ENCODE data around the gene BTG2. TPM values are rescaled to one million over a fixed set of nuclear protein-coding genes. Genes with fewer than 3 reads are reported as not detected.

The BTG2 gene
- total and polyA plus RNA-seq, 2 experiments from 2014 or later: 5.0 to 7.5 TPM

DNA sequence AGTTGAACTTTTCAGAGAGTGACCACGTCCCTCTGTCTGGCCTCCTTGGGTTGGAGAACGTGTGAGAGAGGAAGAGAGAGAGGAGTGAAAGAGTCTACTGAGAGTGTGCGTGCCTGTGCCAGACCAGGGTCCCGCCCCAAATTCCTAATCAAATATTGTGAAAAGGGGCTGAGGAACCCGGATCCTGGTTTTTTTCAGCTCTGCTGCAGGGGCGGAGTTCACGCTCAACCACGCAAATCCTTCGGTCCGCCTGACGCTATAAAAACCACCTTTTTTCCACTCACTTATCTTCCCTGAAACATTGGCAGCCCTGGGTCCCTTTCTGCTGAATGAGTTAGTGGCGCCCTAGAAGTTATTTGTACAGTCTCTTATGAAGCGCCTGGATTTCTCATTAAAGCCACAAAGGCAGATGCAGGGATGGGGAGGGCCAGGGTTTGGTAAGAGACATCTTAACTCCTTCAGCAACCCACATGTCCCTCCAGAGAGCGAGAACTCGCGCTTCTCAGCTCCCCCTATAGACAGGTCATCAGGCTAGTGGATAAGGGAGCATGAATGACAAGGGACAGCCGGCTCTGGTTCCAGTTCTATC, 45.8 kb downstream of the BTG2 start, which contains the start of gene FMOD:
Gene FMOD, minus strand, starts transcription at position 86 of the 589 bp plus-strand sequence. CDS start 2,852 bp downstream, outside the sequence.
- 6 to 7% methylated on average over 17 of the region's 17 CpGs for WGBS, 2 experiments (ENCODE audit: low coverage in 1 of 2, low lambda C conversion rate in 2 of 2, missing lambda C conversion rate in 2 of 2)
- H3K4me2 ChIP-seq (ENCODE audit: unreplicated experiment): peak within 1 kb of the TSS; percentile 67
- peak; percentile 74 for DNase-seq

DNA sequence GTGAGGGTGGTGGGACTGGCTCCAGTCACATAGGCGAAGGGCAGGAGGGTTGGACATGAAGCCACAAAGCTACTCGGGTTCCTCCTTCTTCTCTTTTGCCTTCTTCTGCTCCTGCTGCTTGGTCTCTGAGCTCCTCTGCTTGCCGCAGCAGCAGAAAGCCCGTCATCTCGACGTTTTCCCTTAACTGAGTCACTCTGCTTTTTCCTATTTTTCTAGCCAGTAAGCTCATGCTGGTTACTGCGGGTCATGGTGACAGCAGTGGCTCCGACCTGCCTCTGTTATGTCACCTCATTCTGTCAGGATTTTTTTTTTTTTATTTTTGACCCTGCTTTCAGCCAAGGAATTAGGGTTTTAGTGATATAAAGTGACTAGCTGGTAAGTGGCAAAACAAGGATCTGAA, 48.2 kb downstream of the BTG2 start:
- TF ChIP-seq EZH2phosphoT487 (IDR thresholded peaks at IDR 0.05; ENCODE audit: insufficient read depth, low read depth) (no peak), EZH2 (IDR thresholded peaks at IDR 0.05; ENCODE audit: insufficient read depth, poor library complexity, severe bottlenecking) (no peak)
- Histone ChIP-seq H3K9ac (no peak overlapping the region), H3K36me3 (ENCODE audit: low read depth) (no peaks in the 10 kb centered on the region), H3K79me2 (ENCODE audit: insufficient read depth) (no peaks in the 10 kb centered on the region), H3K27me3 (replicated peaks; ENCODE audit: insufficient read depth) (no peaks in the 10 kb centered on the region), H3K4me3 (no peak overlapping the region), H3F3A (ENCODE audit: insufficient read depth) (0 out of 2 replicates have a peak, but pooled peaks cover 5% of the 10 kb centered on the region), H3K9me2 (ENCODE audit: insufficient read depth) (no peaks in the 10 kb centered on the region), H2AFZ (no peak overlapping the region), H3K27ac (no peak overlapping the region), H3K9me3 (ENCODE audit: low read depth) (no peaks in the 10 kb centered on the region), H3K4me2 (ENCODE audit: unreplicated experiment) (no peak overlapping the region), H4K20me1 (ENCODE audit: insufficient read depth) (no peaks in the 10 kb centered on the region), H3K4me1 (ENCODE audit: insufficient read depth) (peaks cover 14% of the 10 kb centered on the region; the same call in 1 of the 2 replicates)
- WGBS, 2 experiments (ENCODE audit: low coverage in 1 of 2, low lambda C conversion rate in 2 of 2, missing lambda C conversion rate in 2 of 2): 76 to 79% methylated on average over 8 of the region's 8 CpGs
- in situ Hi-C loops (cut with MboI): no loop called here
- no peak for DNase-seq

More for the DNA sequence above, 45.8 kb downstream of the BTG2 start, which contains the start of gene FMOD:
- H3K27me3 ChIP-seq (replicated peaks; ENCODE audit: insufficient read depth): no peaks in the 10 kb centered on the region
- no peaks in the 10 kb centered on the region for H3K79me2 ChIP-seq (ENCODE audit: insufficient read depth)
- no peaks in the 10 kb centered on the region for H4K20me1 ChIP-seq (ENCODE audit: insufficient read depth)
- no peaks in the 10 kb centered on the region for H3K36me3 ChIP-seq (ENCODE audit: low read depth)
- H3K27ac ChIP-seq: no peak within 1 kb of the TSS
- TF ChIP-seq EZH2phosphoT487 (IDR thresholded peaks at IDR 0.05; ENCODE audit: insufficient read depth, low read depth) (no peak), EZH2 (IDR thresholded peaks at IDR 0.05; ENCODE audit: insufficient read depth, poor library complexity, severe bottlenecking) (no peak)
- peak within 1 kb of the TSS; percentile 37 for H3K9ac ChIP-seq
- no peaks in the 10 kb centered on the region for H3K9me2 ChIP-seq (ENCODE audit: insufficient read depth)
- peaks cover 14% of the 10 kb centered on the region; the same call in 1 of the 2 replicates for H3K4me1 ChIP-seq (ENCODE audit: insufficient read depth)
- H3K4me3 ChIP-seq: peak within 1 kb of the TSS; percentile 61
- in situ Hi-C loops (cut with MboI): no loop called here
- 0 out of 2 replicates have a peak, but pooled peaks cover 5% of the 10 kb centered on the region for H3F3A ChIP-seq (ENCODE audit: insufficient read depth)
- H3K9me3 ChIP-seq (ENCODE audit: low read depth): no peaks in the 10 kb centered on the region
- H2AFZ ChIP-seq: peak within 1 kb of the TSS; percentile 83

DNA sequence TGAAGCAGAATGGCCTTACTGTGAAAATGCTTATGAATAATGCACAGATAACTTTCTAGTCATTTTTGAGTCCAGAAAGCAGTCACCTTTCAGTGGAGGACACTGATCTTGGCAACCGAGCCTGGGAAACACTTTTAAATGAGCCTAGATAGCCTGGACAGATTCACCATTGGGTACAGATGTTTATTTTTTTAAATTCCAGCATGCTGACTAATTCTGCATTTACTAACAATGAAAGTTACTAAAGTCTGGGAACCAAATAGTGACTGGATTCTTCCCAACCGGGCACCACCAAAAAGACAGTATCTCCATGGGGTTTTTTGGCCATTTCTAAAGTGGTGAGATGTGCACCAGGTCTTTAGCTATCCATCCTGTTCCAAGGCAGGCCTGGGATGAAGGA, 48.9 kb downstream of the BTG2 start:
- peaks cover 14% of the 10 kb centered on the region; the same call in 1 of the 2 replicates for H3K4me1 ChIP-seq (ENCODE audit: insufficient read depth)
- no peak overlapping the region for H3K9ac ChIP-seq
- no peaks in the 10 kb centered on the region for H3K9me3 ChIP-seq (ENCODE audit: low read depth)
- no peak overlapping the region for H3K4me3 ChIP-seq
- H3K27me3 ChIP-seq (replicated peaks; ENCODE audit: insufficient read depth): 0 out of 2 replicates have a peak, but pooled peaks cover 3% of the 10 kb centered on the region
- H2AFZ ChIP-seq: no peak overlapping the region
- H3K79me2 ChIP-seq (ENCODE audit: insufficient read depth): no peaks in the 10 kb centered on the region
- TF ChIP-seq EZH2phosphoT487 (IDR thresholded peaks at IDR 0.05; ENCODE audit: insufficient read depth, low read depth) (no peak), EZH2 (IDR thresholded peaks at IDR 0.05; ENCODE audit: insufficient read depth, poor library complexity, severe bottlenecking) (no peak)
- peak overlapping the region; percentile 11; the same call in 1 of the 2 replicates for H3K27ac ChIP-seq
- WGBS, 2 experiments (ENCODE audit: low coverage in 1 of 2, low lambda C conversion rate in 2 of 2, missing lambda C conversion rate in 2 of 2): 4 to 5% methylated on average over 2 of the region's 2 CpGs
- no peaks in the 10 kb centered on the region for H3K9me2 ChIP-seq (ENCODE audit: insufficient read depth)
- H4K20me1 ChIP-seq (ENCODE audit: insufficient read depth): no peaks in the 10 kb centered on the region
- DNase-seq: peak; percentile 79
- H3K36me3 ChIP-seq (ENCODE audit: low read depth): no peaks in the 10 kb centered on the region
- no peak overlapping the region for H3K4me2 ChIP-seq (ENCODE audit: unreplicated experiment)
- H3F3A ChIP-seq (ENCODE audit: insufficient read depth): 0 out of 2 replicates have a peak, but pooled peaks cover 5% of the 10 kb centered on the region
- in situ Hi-C loops (cut with MboI): no loop called here

DNA sequence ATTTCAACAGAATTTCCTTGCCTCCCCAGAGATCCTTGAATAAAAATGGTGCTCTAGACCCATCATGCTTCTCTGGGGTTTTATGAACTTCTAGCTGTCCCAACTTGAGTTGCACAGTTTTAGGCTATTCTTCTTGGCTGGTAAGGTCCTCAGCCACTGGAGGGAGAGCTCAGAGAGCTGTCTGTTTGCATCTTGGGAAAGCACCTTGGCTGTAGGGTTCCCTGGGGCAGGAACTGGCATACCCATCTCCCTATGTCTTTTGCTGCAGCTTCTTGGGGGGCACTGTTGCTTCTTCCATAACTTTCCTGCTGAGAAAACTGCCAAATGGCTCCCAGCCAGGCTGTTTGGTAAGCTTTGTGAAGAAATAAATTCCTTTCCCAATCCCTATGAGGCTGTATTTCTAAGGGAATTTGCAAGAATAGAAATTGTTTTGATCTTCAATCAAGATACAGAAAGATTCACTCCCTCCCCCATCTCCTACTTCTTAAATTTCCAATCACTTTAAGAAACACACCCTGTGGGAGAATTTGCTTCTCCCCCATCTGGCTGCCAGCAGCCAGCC, 53.8 kb downstream of the BTG2 start:
- H3K9ac ChIP-seq: no peak overlapping the region
- no peaks in the 10 kb centered on the region for H3K79me2 ChIP-seq (ENCODE audit: insufficient read depth)
- H2AFZ ChIP-seq: no peak overlapping the region
- no peaks in the 10 kb centered on the region for H3K36me3 ChIP-seq (ENCODE audit: low read depth)
- H3F3A ChIP-seq (ENCODE audit: insufficient read depth): 0 out of 2 replicates have a peak, but pooled peaks cover under 1% of the 10 kb centered on the region
- no peak overlapping the region for H3K4me2 ChIP-seq (ENCODE audit: unreplicated experiment)
- H3K9me3 ChIP-seq (ENCODE audit: low read depth): no peaks in the 10 kb centered on the region
- H3K27ac ChIP-seq: no peak overlapping the region
- H3K4me3 ChIP-seq: no peak overlapping the region
- in situ Hi-C loops (cut with MboI): no loop called here
- H3K9me2 ChIP-seq (ENCODE audit: insufficient read depth): no peaks in the 10 kb centered on the region
- DNase-seq: peak; percentile 42
- TF ChIP-seq EZH2phosphoT487 (IDR thresholded peaks at IDR 0.05; ENCODE audit: insufficient read depth, low read depth) (no peak), EZH2 (IDR thresholded peaks at IDR 0.05; ENCODE audit: insufficient read depth, poor library complexity, severe bottlenecking) (no peak)
- H4K20me1 ChIP-seq (ENCODE audit: insufficient read depth): no peaks in the 10 kb centered on the region
- H3K27me3 ChIP-seq (replicated peaks; ENCODE audit: insufficient read depth): 0 out of 2 replicates have a peak, but pooled peaks cover 3% of the 10 kb centered on the region
- H3K4me1 ChIP-seq (ENCODE audit: insufficient read depth): peaks cover 12% of the 10 kb centered on the region

Small RNA genes lying within 50 kb of the gene (small RNA-seq; reads per million reads assigned to genes)
- gene AL359837.1 (ENCODE audit: low read depth, low replicate concordance) (not detected), gene RNU6-487P (ENCODE audit: low read depth, low replicate concordance) (not detected)

Other genes with a start within 250 kb of the BTG2 start
- gene MYOG, start 219.5 kb upstream of the BTG2 start, total RNA-seq (2014; rRNA removed; shearing (Covaris generic)): not detected in 2 replicates
- not detected in 2 replicates for gene MYOG, start 219.5 kb upstream of the BTG2 start, polyA plus RNA-seq (2016; fragmentation: Nextera tagmentation; extraction: Ambion mirVana)
- gene ADORA1, start 177.8 kb upstream of the BTG2 start, total RNA-seq (2014; rRNA removed; shearing (Covaris generic)): 0.89 and 5.8 TPM in 2 replicates
- gene ADORA1, start 177.8 kb upstream of the BTG2 start, polyA plus RNA-seq (2016; fragmentation: Nextera tagmentation; extraction: Ambion mirVana): 2.2 and 3.3 TPM in 2 replicates
- 0.11 and 1.4 TPM in 2 replicates for gene MYBPH, start 129.7 kb upstream of the BTG2 start, total RNA-seq (2014; rRNA removed; shearing (Covaris generic))
- gene MYBPH, start 129.7 kb upstream of the BTG2 start, polyA plus RNA-seq (2016; fragmentation: Nextera tagmentation; extraction: Ambion mirVana): 0.34 and 0.89 TPM in 2 replicates
- 0.22 and 0.63 TPM in 2 replicates for gene CHI3L1, start 118.8 kb upstream of the BTG2 start, total RNA-seq (2014; rRNA removed; shearing (Covaris generic))
- 0.23 TPM in 1 of 2 replicates, not detected in the other for gene CHI3L1, start 118.8 kb upstream of the BTG2 start, polyA plus RNA-seq (2016; fragmentation: Nextera tagmentation; extraction: Ambion mirVana)
- gene CHIT1, start 75.8 kb upstream of the BTG2 start, total RNA-seq (2014; rRNA removed; shearing (Covaris generic)): not detected in 2 replicates
- not detected in 2 replicates for gene CHIT1, start 75.8 kb upstream of the BTG2 start, polyA plus RNA-seq (2016; fragmentation: Nextera tagmentation; extraction: Ambion mirVana)
- gene FMOD, start 45.6 kb downstream of the BTG2 start, total RNA-seq (2014; rRNA removed; shearing (Covaris generic)): 12.1 and 14.6 TPM in 2 replicates
- 11.2 and 11.4 TPM in 2 replicates for gene FMOD, start 45.6 kb downstream of the BTG2 start, polyA plus RNA-seq (2016; fragmentation: Nextera tagmentation; extraction: Ambion mirVana)
- gene PRELP, start 170.3 kb downstream of the BTG2 start, total RNA-seq (2014; rRNA removed; shearing (Covaris generic)): under 0.01 and 0.32 TPM in 2 replicates
- gene PRELP, start 170.3 kb downstream of the BTG2 start, polyA plus RNA-seq (2016; fragmentation: Nextera tagmentation; extraction: Ambion mirVana): 1.6 and 1.7 TPM in 2 replicates
- not detected in 2 replicates for gene OPTC, start 188.6 kb downstream of the BTG2 start, total RNA-seq (2014; rRNA removed; shearing (Covaris generic))
- not detected in 2 replicates for gene OPTC, start 188.6 kb downstream of the BTG2 start, polyA plus RNA-seq (2016; fragmentation: Nextera tagmentation; extraction: Ambion mirVana)